HG03571 (cell line): ENCODE measurements around the gene SPACA4.

Experiments used
- ATAC-seq: cut with Tn5 transposase; IDR thresholded peaks from one replicate; pipeline ENCODE4 v1.9.1; 2021; ENCODE audit not compliant: unreplicated experiment

Gene SPACA4

GRCh38 chr19:48633148-48634035, 26.9 kb downstream of the SPACA4 start:
- ATAC-seq = no peak

DNA sequence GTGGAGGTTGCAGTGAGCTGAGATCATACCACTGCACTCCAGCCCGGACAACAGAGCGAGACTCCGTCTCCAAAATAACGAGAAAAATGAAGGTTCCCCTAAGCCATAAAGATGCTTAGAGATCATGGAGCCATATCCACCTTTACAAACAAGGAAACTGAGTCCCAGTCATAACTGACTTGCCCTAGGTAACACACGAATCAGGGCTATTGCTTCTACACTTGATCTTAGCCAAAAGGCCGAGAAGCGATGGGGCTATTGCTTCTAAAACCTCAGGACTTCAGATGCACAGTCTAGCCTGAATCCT, 27.4 kb downstream of the SPACA4 start:
- ATAC-seq = no peak

- no peak for ATAC-seq
Measured at GRCh38 chr19:48634424-48635262, 28.1 kb downstream of the SPACA4 start.

GRCh38 chr19:48635263-48635965, 28.9 kb downstream of the SPACA4 start:
- ATAC-seq = no peak

GRCh38 chr19:48635966-48636858, 29.7 kb downstream of the SPACA4 start:
- ATAC-seq = no peak

DNA sequence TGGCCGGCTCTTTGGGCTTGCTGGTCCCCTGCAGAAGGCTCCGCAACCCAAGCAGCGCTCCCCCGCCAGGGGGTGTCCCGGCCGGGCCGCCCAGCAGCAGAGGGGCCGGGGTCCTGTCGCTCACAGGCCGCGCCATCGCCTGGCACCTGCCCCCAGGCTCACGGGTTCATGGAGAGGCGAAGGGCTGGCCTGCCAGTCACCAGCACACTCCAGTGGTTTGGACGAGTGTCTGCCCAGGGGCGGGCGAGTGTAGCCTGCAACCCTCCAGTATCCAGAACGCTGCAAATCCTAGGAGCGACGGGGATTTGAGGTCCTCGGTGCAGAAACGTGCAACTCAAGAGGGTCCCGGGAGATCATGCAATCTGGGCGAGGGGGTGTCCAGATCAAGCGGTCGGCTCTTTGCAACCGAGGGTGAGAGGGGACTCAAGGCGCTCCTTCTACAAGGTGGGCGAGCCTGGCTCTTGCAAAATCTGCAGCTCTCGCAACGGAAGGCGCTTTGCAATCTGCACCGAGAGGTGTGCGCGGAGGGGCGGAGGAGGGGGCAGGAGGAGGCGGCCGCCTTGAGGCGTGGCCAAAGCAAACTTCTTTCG, 30.4 kb downstream of the SPACA4 start, which contains the start of gene DBP:
Gene DBP (minus strand): TSS at position 521 of the 590 bp plus-strand sequence. CDS start 385 bp downstream, at position 136.
- ATAC-seq = no peak

DNA sequence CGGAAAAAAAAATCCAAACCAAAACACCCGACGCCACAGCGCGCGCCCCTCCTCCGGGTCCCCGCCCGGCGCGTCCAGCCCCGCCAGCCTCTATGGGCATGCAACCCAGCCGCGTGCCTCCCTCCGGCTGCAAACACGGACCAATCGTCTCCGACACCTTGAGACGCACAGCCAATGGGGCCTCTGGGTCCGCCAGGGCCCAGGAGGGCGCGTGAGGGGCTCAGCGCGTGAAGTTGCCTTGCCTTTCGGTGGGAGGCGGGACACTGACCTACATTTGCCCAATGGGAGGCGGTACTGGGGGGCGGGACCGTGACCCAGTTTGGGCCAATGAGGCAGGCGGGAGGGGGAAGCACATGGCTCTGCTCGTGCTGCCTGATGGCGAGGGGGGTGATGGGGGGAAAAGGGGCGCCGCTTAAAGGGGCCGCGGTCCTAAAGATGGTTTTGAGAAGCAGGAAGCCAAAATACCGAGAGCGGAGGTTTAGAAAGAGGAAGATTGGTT, 31.0 kb downstream of the SPACA4 start:
- peak; percentile 64 for ATAC-seq

- peak; percentile 8 for ATAC-seq
Measured at GRCh38 chr19:48637948-48638830, 31.6 kb downstream of the SPACA4 start.

DNA sequence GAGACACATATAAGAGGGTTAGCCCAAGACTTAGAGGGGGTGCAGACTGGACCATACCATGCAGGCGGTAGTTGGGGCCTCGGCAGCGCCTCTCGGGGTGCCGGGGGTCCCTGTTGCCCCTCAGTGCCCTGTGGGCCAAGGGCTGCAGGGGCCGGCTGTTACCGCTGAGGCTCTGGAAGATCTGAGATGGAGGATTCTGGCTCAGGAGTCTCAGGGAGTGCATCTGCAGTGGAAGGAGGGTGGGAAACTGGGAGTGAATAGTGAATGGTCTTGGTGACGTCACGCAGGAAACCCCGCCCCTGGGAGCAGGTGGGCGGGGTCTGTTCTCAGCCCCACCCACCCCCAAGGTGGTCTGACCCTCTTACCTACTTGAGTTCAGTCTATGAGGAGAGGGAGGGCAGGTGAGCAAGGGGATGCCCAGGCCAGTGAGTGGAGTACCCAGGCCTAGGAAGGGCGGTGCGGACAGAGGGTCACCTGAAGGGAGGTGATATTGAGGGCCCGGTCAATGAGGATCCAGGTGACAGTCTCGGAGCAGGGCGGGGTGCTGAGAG, 32.4 kb downstream of the SPACA4 start:
- no peak for ATAC-seq

- ATAC-seq = no peak
Measured at GRCh38 chr19:48639483-48640375, 33.2 kb downstream of the SPACA4 start.

DNA sequence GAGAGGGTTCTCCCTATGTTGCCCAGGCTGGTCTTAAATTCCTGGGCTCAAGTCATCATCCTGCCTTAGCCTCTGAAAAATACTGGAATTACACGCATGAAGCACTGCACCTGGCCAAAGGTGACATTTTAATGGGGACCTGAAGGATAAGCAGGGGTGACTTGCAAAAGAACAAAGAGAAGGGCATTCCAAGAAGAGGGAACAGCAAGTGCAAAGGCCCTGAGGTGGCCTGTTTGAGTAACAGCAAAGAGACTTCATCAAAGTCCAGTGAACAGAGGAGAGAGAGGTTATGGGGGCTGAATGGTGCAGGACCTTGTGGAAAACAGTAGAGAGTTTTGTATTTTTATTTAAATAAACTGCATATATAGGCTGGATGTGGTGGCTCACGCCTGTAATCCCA, 35.3 kb downstream of the SPACA4 start:
- no peak for ATAC-seq

GRCh38 chr19:48642862-48643261, 36.3 kb downstream of the SPACA4 start:
- no peak for ATAC-seq

- ATAC-seq = no peak
Measured at GRCh38 chr19:48644355-48644754, 37.8 kb downstream of the SPACA4 start.

DNA sequence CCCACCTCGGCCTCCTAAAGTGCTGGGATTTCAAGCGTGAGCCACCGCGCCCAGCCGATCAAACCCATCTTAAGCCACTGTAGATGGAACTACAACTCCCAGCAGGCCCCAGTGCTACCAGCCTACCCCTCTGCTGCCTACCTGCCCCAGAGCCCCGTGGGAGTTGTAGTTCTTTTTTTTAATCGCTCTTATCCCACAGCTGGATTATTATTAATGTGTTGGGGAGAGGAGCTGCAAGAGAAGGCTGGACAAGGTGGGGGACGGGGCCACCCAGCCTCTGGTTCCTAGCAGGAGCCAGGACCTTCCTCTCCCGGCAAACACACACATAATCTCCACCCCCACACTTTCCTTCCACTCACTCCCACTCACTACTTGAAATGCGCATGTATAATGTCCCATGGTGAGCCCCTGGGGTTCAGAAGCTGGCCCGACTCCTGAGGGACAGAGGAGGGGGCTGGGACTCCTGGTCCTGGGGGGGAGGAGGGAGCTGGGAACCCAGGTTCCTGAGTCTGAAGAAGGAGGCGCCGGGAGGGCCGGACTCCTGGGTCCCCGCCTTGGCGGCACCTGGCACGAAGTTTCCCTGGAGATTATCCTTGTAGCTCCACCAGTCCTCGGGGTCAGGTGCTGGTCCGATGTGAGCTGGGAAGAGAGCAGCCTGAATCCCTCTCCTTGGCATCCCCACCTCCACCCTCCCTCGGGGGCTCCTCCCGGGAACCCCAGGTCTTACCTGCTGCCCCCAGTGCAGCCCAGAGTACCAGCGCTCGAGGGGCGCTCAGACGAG, 38.5 kb downstream of the SPACA4 start:
- no peak for ATAC-seq

DNA sequence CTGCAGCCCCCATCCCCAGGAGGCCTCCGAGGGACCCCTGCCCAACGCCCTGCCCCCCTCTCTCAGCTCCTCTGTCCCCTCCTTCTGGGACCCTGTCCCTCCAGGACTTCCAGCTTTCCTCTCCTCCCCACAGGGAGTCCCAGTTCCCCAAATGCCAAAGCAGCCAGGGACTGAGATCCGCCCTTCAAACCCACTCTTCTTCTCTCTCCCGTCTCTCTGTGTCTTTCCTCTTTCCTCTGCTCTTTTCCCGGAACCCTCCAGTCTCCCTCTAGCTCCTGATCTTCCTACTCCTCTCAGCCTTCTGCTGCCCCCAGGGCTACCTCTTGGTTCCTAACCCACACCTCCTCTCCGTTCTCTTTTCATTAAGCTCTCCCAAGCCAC, 39.1 kb downstream of the SPACA4 start:
- ATAC-seq = no peak

DNA sequence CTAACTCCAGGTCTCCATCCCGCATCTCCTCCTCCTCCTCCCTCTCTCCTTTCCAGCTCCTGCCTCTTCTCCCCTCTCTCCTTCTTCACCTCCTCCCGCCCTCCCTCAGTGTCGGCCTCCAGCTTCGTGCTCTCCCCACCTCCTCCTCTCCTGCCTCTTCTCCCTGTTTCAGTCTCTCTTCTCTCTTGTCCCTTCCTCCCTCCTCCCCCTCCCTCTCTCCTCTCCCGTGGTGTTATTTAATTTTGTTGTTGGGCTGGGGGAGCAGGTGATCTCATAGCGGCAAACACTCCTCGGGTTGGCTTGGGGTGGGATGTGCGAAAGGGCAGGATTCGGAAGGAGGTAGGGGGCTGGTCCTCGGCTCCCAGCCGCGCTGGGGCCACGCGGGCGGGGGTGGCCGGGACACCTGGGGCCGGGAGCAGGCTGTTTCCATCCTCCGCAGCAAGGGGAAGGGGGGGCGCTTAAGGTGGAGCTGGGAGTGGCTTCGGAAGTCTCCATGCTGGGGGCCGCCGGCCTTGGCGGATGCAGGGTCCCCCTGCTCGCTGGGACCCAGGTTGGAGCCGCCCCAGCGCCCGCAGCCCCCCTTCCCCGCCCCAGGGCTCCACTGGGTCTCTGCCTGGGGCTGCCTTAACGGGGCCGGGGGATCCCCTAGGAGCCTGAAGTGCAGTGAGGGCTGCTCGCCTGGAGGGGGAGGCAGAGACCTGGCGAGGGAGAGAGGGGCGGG, 39.6 kb downstream of the SPACA4 start, which contains the start of gene CA11:
Gene CA11 (minus strand): TSS at position 187 of the 721 bp plus-strand sequence. CDS start 555 bp downstream, outside the sequence.
- peak; percentile 75 for ATAC-seq
